OCI-LY7 (cell line): Measurements from ENCODE around the gene RANBP6. TPM values are rescaled to one million over a fixed set of nuclear protein-coding genes. Genes with fewer than 3 reads are reported as not detected.
"Not testable (repeated sequence)": the region's sequence is repeated elsewhere in the genome, so short reads cannot be mapped to it uniquely, and the experiment has no call there.

Source experiments
- BruUV-seq: library from RNA; stranded (reverse); fragments of 400-500 nt; replicated peaks from 2 replicates; lab custom pipeline; 2021; lab: Mats Ljungman, UMichigan
- CTCF ChIA-PET: fragments of 300-600 bp; sonication (Branson Sonifier 250); formaldehyde crosslinking; loops from one replicate; lab custom pipeline; 2022; ENCODE audit warnings: antibody characterized with exemption; ENCODE audit not compliant: unreplicated experiment; lab: Charles Lee
- POLR2A ChIA-PET: fragments of 300-600 bp; sonication (Branson Sonifier 250); formaldehyde crosslinking; loops from one replicate; lab custom pipeline; 2022; ENCODE audit warnings: antibody characterized with exemption; lab: Charles Lee
- DNase-seq: peaks from one replicate; pipeline ENCODE4 v3.0.0-alpha.2; 2015; ENCODE audit warnings: low spot score
- H2AFZ ChIP-seq: fragments of 200-600 bp; sonication (generic), shearing (Covaris generic); 2 replicates; pipeline ENCODE4 v1.6.1; 2014; ENCODE audit warnings: mild to moderate bottlenecking, antibody characterized with exemption, low read length, moderate library complexity
- H3K27ac ChIP-seq: fragments of 200-600 bp; sonication (generic); 2 replicates; pipeline ENCODE4 v1.5.1; 2014; ENCODE audit warnings: mixed run types, low read depth, mild to moderate bottlenecking, moderate library complexity, low read length, inconsistent platforms; ENCODE audit not compliant: poor library complexity, severe bottlenecking
- H3K36me3 ChIP-seq: fragments of 200-600 bp; sonication (generic); 2 replicates; pipeline ENCODE4 v1.6.1; 2014; ENCODE audit warnings: mild to moderate bottlenecking, antibody characterized with exemption, low read length, moderate library complexity, mixed read lengths; ENCODE audit not compliant: insufficient read depth
- H3K4me1 ChIP-seq: fragments of 200-600 bp; sonication (generic); 2 replicates; pipeline ENCODE4 v1.5.1; 2014; ENCODE audit warnings: mild to moderate bottlenecking, low read length; ENCODE audit not compliant: insufficient read depth, poor library complexity, severe bottlenecking
- H3K4me2 ChIP-seq: fragments of 200-600 bp; sonication (generic); 2 replicates; pipeline ENCODE4 v1.6.1; 2014; ENCODE audit warnings: mild to moderate bottlenecking, low read length
- H3K4me3 ChIP-seq: fragments of 200-600 bp; sonication (generic); 2 replicates; pipeline ENCODE4 v1.5.1; 2014; ENCODE audit warnings: mild to moderate bottlenecking, low read depth, low read length; ENCODE audit not compliant: poor library complexity, severe bottlenecking
- H3K79me2 ChIP-seq: fragments of 200-600 bp; sonication (generic); 2 replicates; pipeline ENCODE4 v1.6.1; 2016; ENCODE audit warnings: low read depth, mild to moderate bottlenecking, low read length, moderate library complexity, mixed read lengths; ENCODE audit not compliant: insufficient read depth
- H3K9me2 ChIP-seq: fragments of 200-600 bp; sonication (generic); 2 replicates; pipeline ENCODE4 v1.6.1; 2016; ENCODE audit warnings: mild to moderate bottlenecking, low read length, mixed read lengths; ENCODE audit not compliant: insufficient read depth
- H3K9me3 ChIP-seq: fragments of 200-600 bp; sonication (generic); 2 replicates; pipeline ENCODE4 v1.6.1; 2014; ENCODE audit warnings: mild to moderate bottlenecking, mixed run types, low read length, mixed read lengths
- H4K20me1 ChIP-seq: fragments of 200-600 bp; sonication (generic); 2 replicates; pipeline ENCODE4 v1.6.1; 2014; ENCODE audit warnings: mild to moderate bottlenecking, antibody characterized with exemption, low read length, moderate library complexity, mixed read lengths; ENCODE audit not compliant: insufficient read depth
- CTCF ChIP-seq: fragments of 200-600 bp; sonication (generic); conservative IDR thresholded peaks from 2 replicates; pipeline ENCODE4 v1.5.1; 2014; ENCODE audit warnings: mild to moderate bottlenecking, antibody characterized with exemption, low read length, moderate library complexity, mixed read lengths
- EZH2phosphoT487 ChIP-seq: fragments of 200-600 bp; sonication (generic); IDR thresholded peaks from 2 replicates; pipeline ENCODE4 v1.6.1; 2018; ENCODE audit warnings: low read depth, borderline replicate concordance, mild to moderate bottlenecking, mixed run types, antibody characterized with exemption, low read length, moderate library complexity, mixed read lengths
- intact Hi-C: fragments of 100-400 bp; cut with micrococcal nuclease; formaldehyde crosslinking; loops from one replicate; pipeline ENCODE4 v1.10.0; 2022; ENCODE audit not compliant: unreplicated experiment
- total RNA-seq, 2 experiments: library from RNA; depleted of rRNA in 1 of 2; stranded (reverse); fragments of >200 nt in 1 of 2; shearing (Covaris generic) in 1 of 2; gene quantifications; 2 replicates each; pipeline ENCODE4 v1.2.3, GENCODE V29; 2014 to 2022

The RANBP6 gene
- total RNA-seq, 2 experiments from 2014 or later: 24.1 to 28.4 TPM

DNA sequence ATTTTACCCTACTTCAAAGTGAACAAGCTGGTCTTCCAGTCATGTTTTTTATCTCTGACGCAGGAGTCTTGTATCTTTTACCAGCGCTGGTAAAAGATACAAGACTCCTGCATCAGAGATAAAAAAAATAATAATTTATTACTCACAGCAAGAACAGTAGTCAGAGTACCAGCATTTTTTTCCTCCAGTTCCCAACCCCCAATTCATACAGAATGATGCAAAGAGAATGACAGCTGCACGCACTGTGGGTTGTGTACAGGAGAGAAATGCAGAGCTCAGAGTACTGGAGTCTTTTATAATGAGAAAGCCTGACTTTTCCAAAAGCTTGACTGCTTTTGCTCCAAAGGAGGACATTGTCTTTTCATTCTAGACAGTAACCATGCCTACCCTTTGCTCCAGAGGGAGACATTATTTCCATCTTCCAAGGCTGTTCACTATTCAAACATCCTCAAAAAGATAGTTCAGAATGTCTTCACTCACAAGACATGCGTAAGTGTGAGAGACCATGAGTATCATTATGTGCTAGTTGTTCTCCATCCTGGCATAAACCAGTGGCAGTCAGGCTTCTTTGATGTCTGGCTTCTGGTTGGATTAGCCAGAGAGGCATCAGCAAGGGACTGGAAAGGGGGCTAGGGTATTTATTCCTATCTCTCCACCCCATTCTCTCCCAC, 14.3 kb upstream of the RANBP6 start:
- Histone ChIP-seq H3K4me3 (no peak overlapping the region), H3K4me2 (no peak overlapping the region), H3K36me3 (no peaks in the 10 kb centered on the region), H3K79me2 (no peaks in the 10 kb centered on the region), H3K9me2 (no peaks in the 10 kb centered on the region), H3K27ac (no peak overlapping the region), H3K9me3 (peaks cover 3% of the 10 kb centered on the region; the same call in 1 of the 2 replicates), H3K4me1 (no peaks in the 10 kb centered on the region), H2AFZ (no peak overlapping the region), H4K20me1 (no peaks in the 10 kb centered on the region)
- BruUV-seq: no TSS peak
- intact Hi-C loops: no loop called here
- ChIA-PET POLR2A (interaction anchor here (1.0 to 2.1 kb wide), 3 partner anchors 13 to 19 kb away, joined by 3 to 8 read pairs (median 3); partner anchors contain the start of gene RANBP6), CTCF (no interaction called here)
- TF ChIP-seq EZH2phosphoT487: no peak
- no peak for TF ChIP-seq CTCF
- DNase-seq: no peak

DNA sequence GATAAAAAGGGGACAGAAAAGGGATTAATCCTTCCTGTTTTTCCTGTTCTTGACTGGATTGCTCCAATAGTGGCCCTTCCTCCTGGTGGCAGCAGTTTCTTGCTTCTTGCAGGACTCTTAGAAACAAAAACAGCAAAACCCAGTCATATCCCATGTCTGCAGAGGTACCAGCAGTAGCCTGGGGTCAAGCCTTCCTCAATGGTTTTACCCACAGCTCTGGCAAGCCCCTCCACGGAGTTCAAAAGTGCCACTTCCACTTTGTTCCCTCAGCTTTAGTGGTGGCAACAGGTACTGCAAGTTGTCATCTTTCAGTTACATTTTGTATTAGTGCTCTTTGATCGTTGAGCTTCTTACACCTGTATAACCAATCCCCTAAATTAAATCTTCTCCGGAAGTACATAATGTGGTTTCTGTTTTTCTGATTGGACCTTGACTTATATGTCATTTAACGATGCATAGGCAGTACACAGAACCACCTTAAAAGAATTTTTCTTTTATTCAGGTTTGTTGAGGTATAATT, 8.7 kb upstream of the RANBP6 start:
- Histone ChIP-seq H3K79me2 (no peaks in the 10 kb centered on the region), H3K4me1 (peaks cover 9% of the 10 kb centered on the region), H3K27ac (no peak overlapping the region), H3K9me3 (peaks cover 6% of the 10 kb centered on the region; the same call in 1 of the 2 replicates), H4K20me1 (no peaks in the 10 kb centered on the region), H3K4me2 (peak overlapping the region; percentile 28), H3K9me2 (no peaks in the 10 kb centered on the region), H3K4me3 (no peak overlapping the region), H3K36me3 (no peaks in the 10 kb centered on the region), H2AFZ (peak overlapping the region; percentile 75)
- POLR2A ChIA-PET: interaction anchor here (0.6 to 2.0 kb wide), 5 partner anchors 8 to 34 kb away, joined by 3 to 9 read pairs (median 7); partner anchors contain the start of gene RANBP6
- peak; percentile 74 for DNase-seq
- no TSS peak for BruUV-seq
- CTCF ChIA-PET: interaction anchor here (1.7 kb wide), 1 partner anchor 9 kb away, joined by 4 read pairs; the partner anchor contains the start of gene RANBP6
- intact Hi-C loops: no loop called here
- TF ChIP-seq CTCF (peak; percentile 74), EZH2phosphoT487 (no peak)

DNA sequence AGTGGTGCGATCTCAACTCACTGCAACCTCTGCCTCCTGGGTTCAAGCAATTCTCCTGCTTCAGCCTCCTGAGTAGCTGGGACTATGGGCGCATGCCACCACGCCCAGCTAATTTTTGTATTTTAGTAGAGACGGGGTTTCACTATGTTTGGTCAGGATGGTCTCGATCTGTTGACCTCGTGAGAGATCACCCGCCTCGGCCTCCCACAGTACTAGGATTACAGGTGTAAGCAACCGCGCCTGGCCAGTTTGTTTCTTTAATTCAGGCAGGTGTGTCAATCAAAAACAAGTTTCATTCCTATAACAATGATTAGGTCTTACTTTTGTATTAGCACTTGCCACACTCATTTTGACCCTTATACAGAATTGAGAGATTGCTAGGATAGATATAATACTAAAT, 1.6 kb upstream of the RANBP6 start:
- H4K20me1 ChIP-seq, H3K4me2 ChIP-seq, H3K9me2 ChIP-seq, DNase-seq, CTCF ChIA-PET, H2AFZ ChIP-seq, H3K27ac ChIP-seq, BruUV-seq, H3K4me3 ChIP-seq, H3K9me3 ChIP-seq: not testable (repeated sequence)
- Histone ChIP-seq H3K79me2 (peaks cover 35% of the 10 kb centered on the region), H3K36me3 (peaks cover 27% of the 10 kb centered on the region), H3K4me1 (peaks cover 28% of the 10 kb centered on the region)
- intact Hi-C loops: loop anchor here (5.0 kb wide), 1 partner anchor 580 kb away; the partner anchor contains the start of gene PLGRKT
- POLR2A ChIA-PET: interaction anchor here (0.6 to 2.9 kb wide), 9 partner anchors 9 to 1941 kb away, joined by 3 to 13 read pairs (median 5); a partner anchor contains a TSS
